OCI-LY1 (cell line): ENCODE measurements around the gene TNFAIP1.

Experiments used
- EZH2 ChIP-seq: fragments of 200-600 bp; sonication (generic), shearing (Covaris generic); IDR thresholded peaks from 2 replicates; pipeline ENCODE4 v1.8.0; 2017; ENCODE audit warnings: borderline replicate concordance, mixed run types, mild to moderate bottlenecking, antibody characterized with exemption, low read length, moderate library complexity, mixed read lengths
- TF ChIP-seq, protein P1 (sequence below): fragments of 200-600 bp; sonication (generic), shearing (Covaris generic); IDR thresholded peaks from 2 replicates; pipeline ENCODE4 v1.5.1; 2017; ENCODE audit warnings: mild to moderate bottlenecking, antibody characterized with exemption, low read length, moderate library complexity, mixed read lengths

DNA sequence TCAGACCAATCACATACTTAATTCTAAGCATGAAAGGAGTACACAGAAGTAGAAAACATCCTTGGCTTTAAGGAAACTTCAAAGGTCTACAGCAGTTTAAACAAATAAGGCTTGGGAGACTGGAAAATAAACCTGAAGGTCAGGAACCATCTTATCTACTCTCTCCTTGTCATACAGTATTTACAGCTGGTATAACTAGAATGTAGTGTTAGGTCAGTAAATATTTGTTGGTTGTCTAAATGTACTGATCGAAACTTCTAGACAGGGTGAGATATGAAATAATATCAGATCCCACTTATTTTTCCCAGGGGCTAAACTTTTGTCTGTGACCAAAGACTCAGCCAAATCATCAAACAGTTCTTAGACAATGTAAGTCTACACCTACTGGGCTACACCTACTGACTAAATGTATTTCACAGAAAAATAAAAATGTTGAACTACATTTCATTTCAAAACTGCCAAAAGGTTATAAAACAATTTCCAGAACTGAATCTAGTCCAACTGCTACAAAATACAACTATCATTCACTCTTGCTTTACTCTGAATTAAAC, 43.7 kb upstream of the TNFAIP1 start:
- TF ChIP-seq, protein P1, sequence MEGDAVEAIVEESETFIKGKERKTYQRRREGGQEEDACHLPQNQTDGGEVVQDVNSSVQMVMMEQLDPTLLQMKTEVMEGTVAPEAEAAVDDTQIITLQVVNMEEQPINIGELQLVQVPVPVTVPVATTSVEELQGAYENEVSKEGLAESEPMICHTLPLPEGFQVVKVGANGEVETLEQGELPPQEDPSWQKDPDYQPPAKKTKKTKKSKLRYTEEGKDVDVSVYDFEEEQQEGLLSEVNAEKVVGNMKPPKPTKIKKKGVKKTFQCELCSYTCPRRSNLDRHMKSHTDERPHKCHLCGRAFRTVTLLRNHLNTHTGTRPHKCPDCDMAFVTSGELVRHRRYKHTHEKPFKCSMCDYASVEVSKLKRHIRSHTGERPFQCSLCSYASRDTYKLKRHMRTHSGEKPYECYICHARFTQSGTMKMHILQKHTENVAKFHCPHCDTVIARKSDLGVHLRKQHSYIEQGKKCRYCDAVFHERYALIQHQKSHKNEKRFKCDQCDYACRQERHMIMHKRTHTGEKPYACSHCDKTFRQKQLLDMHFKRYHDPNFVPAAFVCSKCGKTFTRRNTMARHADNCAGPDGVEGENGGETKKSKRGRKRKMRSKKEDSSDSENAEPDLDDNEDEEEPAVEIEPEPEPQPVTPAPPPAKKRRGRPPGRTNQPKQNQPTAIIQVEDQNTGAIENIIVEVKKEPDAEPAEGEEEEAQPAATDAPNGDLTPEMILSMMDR, result no peak
- no peak for TF ChIP-seq EZH2
